ENCODE measurements around the gene RPL15.
"Not testable (repeated sequence)": the region's sequence is repeated elsewhere in the genome, so short reads cannot be mapped to it uniquely, and the experiment has no call there.

The RPL15 gene

DNA sequence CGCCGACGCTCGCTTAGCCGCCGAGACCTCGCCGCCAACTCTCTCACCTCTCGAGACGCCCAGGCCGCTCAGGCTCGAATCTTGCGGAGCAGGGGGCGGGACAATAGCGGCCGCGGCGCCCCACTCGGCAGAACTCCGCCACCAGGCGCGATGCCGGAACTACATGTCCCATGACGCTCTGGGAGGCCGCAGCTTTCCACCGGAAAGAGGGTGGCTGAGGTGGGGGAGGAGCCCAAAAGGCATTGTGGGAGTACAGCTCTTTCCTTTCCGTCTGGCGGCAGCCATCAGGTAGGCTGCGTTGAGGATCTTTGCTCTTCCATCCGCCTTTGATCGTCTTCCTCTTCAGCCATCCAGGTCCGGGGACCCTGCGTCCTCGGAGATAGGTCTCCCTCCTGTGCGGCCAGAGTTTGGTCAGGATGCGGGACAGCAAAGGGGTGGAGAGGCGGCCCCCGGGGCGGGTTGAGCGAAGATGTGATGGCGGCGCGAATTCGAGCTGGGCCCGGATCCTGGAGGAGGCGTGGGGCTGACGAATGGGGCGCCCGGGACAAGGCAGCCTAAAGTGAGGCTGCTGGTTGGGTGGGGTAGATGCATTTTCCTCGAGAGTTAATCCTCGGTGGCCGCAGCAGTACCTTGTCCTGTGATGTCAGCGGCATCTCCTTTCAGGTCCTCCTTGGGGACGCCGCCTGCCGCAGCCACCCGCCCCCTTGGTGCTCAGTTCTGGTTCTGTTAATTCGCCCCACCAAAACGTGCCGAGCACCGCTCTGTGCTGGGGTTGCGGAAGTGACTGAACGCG is at the start of gene RPL15, which contains the start of gene NKIRAS1:
RPL15 (plus strand) TSS at position 247 of the 793 bp plus-strand sequence. CDS start 728 bp downstream, outside the sequence.
NKIRAS1 (minus strand) TSS at position 105 of the 793 bp plus-strand sequence. CDS start 6,086 bp downstream, outside the sequence.
- peak; percentile 78 for DNase-seq

DNA sequence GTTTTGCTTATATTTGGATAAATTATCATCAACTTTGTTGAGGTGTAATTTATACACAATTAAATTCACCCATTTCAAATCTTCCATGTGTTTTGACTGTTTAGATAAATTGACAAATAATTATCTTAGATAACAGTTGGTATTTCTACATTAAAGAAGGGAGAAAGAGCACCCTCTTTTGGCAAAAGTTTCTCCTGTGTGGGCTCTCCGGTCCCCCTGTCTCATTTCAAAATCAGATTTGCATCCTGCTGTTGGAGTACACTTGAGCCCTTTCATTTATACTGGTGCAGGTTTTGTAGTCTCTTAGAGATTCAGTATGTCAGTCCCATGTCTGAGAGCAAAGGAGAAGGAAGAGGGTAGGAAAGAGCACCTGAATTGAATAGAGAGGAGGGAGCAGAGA is 49.5 kb upstream of the RPL15 start:
- DNase-seq: no peak

DNA sequence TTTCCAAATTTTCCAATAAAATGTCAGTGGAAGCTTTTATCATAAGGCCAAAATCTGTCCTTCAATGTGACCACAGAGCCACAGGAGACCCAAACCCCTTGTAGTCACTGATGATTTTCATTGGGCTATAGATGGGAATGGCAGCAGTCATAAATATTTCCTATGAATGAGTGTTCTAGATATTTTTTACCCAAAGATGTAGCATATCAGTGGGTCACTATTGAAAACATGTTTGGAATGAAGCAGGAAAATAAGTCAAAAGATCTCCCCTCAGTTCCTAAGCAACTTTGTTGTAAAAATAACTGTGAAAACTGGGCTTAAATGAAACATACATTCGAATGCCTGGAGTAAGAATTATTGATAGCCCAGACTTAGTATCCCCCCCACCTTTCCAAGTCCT is 49.1 kb upstream of the RPL15 start:
- DNase-seq: no peak

DNA sequence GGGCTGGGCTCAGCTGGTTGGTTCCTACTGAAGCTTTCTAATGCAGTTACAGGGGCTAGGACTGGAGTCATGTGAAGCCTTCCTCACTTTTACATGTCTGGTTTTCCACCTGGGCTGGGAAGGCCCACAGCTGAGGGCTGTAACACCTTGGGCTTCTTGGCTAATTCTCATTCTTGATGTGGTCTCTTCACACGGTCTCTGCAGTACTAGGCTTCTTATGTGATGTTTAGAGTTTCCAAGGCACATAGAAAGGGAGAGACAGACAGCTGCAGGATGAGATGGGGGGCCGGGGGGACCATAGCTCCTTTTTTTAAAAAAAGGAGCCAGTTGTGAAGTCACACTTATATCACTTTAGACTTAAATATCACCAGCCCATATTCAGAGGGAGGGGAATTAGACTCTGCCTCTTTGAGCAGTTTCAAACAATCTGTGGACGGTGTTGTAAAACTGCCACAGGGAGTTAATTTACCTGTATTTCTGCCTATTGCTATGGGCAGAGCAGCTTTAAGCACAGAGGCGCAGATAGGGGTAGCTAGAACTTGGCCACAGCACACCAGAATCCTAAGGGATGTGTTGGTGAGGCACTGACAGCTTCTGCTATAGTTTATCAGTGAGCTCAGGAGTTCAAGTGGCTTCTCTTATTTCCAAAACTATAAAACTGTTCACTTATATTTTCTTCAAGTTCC is 46.8 kb upstream of the RPL15 start:
- no peak for DNase-seq

DNA sequence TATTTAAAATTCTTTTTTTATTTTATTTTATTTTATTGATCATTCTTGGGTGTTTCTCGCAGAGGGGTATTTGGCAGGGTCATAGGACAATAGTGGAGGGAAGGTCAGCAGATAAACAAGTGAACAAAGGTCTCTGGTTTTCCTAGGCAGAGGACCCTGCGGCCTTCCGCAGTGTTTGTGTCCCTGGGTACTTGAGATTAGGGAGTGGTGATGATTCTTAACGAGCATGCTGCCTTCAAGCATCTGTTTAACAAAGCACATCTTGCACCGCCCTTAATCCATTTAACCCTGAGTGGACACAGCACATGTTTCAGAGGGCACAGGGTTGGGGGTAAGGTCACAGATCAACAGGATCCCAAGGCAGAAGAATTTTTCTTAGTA is 46.3 kb upstream of the RPL15 start:
- not testable (repeated sequence) for DNase-seq

DNA sequence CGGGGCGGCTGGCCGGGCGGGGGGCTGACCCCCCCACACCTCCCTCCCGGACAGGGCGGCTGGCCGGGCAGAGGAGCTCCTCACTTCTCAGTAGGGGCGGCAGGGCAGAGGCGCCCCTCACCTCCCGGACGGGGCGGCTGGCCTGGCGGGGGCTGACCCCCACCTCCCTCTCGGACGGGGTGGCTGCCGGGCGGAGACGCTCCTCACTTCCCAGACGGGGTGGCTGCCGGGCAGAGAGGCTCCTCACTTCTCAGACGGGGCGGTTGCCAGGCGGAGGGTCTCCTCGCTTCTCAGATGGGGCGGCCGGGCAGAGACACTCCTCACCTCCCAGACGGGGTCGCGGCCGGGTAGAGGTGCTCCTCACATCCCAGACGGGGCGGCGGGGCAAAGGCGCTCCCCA is 45.6 kb upstream of the RPL15 start:
- DNase-seq: not testable (repeated sequence)

DNA sequence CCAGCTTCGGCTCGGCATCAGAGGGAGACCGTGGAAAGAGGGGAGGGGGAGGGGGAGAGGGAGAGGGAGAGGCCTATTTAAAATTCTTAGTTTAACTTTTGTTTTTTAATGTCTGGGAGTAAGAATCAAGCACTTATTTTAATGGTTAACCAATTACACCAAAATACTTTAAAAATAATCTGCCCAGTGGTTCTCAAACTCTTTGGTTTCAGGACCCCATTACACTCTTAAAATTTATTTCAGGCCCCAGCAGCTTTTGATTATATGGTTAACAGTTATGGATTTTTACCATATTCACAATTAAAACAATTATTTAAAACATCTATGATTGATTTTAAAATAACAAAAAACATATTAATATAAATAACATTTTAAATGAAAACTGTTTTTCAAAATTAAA is 44.6 kb upstream of the RPL15 start:
- no peak for DNase-seq

DNA sequence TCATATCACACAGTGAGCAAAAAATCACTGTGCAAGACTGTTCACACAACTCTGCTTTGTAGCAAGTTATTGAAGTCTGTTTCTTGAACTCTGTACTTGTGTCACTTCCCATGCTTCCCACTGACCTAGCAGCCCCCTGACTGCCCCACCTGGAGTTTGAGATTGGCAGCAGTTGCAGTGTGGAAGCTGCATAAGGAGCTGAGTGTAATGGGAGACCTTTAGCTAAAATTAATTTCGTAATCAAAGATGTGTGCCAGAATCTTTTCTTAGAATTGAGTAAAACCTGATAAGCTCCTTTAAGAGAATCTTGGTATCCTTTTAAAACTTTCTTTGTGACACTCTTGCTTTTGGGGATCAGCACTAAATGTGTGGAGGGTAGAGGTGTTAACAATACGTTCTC is 43.0 kb upstream of the RPL15 start:
- DNase-seq: no peak

DNA sequence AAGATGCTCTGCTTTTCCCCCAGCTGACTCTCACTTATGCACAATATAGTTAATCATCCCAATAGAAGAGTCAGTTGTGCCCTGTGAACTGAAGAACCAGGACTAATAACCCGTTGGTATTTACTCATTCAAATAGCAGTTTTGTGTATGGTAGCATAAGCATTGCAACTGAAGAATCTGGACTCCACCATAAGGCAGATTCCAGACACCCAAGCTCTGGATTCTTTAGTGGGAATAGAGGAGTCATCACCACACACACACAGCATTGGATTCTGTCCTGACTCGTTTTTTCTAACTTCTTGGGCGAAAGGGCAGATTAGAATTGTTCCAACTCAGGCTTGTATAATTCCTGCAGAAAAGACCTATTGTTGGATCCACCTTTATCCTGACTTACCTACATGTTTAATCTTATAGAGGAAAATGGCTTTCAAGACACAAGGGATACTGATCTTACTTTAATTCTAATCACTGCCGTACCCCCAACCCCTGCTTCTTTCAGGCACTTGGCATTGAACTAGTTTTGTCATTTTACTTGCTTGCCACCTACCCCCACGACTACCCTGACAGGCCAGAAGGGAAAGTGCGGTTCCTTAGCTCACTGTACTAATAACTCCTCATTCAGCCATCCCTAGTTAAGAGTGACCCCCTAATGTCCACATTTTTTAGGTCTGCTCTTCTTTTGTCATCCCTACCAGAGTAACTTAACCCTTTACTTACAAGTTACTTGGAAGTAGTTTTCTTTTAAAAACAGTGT is 42.4 kb upstream of the RPL15 start:
- no peak for DNase-seq

DNA sequence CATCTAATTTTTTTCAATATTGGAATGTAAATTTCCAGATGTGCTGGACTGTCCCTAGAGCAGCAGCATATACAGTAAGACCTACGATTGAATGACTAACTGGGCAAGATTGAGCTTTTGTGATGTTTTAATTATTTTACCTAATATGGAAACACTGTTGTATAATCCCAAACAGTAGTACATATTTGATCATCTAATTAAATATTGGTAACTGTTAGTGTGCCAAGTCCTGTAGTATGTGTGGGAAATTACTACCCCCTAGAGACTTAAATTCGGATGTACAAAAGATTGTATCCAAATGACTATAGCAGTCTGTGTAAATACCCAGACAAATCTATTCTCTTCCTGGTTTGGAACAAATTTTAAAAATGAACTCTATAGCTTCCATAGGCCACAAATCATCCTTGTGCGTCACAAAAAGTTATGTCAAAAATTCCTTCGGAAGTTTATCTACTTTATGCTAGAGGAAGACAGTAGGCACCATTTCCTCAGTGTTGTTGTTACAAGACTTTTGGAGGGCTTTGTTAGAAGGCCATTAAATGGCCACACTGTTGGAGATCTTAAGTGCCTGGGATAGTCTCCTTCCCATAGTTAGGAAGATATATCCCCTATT is 41.7 kb upstream of the RPL15 start:
- no peak for DNase-seq

DNA sequence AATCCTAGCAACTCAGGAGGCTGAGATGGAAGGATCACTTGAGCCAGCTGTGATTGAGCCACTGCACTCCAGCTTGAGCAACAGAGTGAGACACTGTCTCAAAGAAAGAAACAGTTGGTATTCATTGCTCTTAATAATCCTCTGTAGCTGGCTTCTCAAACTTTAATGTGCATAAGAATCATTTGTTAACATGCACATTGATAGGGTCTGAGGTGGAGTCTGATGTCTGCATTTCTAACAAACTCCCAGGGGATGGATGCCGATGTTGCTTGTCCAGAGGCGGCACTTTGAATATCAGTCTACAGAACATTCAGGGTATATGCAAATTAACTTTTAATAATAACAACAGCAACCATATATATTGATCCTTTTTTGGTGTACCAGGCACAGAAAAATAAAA is 40.0 kb upstream of the RPL15 start:
- DNase-seq: no peak

DNA sequence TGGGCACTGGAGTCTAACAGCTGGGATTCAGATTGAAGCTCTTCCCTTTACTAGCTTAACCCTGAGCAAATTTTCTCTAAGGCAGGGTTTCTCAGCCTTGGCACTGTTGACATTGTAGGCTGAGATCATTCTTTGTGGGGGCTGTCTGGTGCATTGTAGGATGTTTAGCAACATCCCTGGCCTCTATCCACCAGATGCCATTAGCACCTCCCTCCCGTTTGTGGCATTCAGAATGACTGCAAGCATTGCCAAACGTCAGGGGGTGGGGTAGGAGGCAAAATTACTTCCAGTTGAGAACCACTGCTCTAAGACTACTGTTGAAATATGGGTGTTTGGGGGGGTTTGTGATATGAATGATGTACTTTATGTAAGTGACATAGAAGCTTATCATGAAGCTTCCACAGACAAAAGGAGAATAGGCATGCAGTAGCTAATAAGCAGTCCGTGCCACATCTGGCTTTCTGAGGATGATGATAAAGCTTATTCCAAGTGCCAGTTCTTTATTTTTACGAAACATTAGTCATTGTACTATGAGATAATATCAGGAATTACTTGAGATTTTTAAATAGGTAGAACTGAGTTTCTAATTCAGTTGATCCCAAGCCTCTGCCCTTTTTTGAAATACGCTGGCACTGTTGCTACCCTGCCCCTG is 39.5 kb upstream of the RPL15 start:
- DNase-seq: no peak

DNA sequence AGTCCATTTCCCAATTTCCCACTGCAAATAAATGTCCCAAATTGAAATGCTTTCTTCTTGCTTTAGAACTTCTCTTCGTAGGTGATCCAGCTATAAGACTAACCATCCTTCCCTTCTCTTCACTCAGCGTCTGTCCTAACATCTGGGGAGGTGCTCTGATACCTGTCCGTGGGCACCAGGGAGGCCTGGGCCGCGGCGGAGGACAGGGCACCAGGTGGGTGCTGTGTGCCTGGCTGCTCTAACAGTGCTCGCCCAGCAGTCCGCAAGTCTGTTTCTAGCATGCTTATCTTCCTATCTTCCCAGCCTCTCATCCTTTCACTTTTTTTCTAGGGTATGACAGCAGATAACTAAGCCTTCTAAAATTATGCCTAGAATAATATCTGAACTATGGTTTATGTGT is 37.4 kb upstream of the RPL15 start:
- no peak for DNase-seq

DNA sequence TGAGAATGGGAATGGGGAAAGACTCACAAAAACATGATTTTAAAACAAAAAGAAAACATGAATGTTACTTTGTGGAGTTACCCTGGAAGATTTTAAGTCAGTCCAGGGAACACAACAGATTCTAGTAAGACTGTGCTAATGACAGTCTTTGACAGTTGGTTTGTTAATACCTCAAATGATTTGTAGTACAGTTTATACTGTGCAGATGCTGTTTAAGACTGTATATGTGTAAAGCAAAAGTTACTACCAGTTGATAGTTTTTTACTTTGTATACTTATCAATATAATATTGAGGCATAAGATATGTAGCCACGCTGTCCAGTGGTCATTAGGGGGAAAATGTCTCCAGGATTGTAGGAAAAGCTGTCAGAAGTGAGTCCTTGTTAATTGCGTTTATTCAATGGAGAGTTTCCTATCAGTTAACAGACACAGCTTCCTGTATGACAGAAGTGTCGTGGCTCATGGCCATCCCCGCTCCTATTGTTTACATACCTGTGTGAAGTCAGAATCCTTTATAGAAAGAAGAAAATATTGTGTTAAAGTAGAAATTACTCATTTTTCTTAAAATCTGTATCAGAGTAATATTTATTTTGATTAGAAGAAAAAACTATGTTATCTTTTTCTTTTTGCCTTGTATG is 36.1 kb upstream of the RPL15 start:
- no peak for DNase-seq

DNA sequence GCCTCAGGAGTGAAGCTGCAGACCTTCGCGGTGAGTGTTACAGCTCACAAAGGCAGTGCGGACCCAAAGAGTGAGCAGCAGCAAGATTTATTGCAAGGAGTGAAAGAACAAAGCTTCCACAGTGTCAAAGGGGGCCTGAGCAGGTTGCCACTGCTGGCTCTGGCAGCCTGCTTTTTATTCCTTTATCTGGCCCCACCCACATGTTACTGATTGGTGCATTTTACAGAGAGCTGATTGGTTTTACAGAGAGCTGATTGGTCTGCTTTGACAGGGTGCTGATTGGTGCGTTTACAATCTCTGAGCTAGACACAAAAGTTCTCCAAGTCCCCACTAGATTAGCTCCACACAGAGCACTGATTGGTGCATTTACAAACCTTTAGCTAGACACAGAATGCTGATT is 34.9 kb upstream of the RPL15 start:
- DNase-seq: not testable (repeated sequence)

DNA sequence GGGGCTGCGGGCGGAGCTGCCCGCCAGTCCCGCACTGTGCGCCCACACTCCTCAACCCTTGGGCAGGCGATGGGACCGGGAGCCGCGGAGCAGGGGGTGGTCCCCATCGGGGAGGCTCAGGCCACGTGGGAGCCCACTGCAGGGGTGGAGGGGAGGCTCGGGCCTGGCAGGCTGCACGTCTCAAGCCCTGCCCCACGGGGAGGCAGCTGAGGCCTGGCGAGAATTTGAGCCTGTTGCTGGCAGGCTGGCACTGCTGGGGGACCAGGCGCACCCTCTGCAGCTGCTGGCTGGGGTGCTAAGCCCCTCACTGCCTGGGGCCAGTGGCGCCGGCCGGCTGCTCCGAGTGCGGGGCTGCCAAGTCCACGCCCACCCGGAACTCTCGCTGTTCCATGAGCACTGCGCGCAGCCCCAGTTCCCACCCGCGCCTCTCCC is 34.4 kb upstream of the RPL15 start:
- DNase-seq: no peak

DNA sequence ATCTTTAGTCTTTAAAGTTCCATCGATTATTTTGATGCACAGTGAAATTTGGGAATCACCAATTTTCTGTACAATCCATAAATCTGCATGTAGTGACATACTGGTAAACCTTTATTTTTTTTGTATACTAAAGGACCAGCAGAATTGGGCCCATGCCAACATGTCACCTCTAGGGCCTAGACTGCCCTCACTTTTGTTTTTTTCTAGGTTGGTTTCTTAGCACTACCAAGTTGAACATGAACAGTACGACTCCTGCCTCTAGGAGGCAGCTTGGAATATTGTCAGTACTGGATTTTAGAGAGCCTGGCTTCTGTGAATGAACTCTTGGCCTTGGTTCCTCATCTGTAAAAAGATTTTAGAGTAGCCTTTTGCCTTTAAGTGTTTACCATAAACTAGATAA is 32.5 kb upstream of the RPL15 start:
- DNase-seq: no peak

DNA sequence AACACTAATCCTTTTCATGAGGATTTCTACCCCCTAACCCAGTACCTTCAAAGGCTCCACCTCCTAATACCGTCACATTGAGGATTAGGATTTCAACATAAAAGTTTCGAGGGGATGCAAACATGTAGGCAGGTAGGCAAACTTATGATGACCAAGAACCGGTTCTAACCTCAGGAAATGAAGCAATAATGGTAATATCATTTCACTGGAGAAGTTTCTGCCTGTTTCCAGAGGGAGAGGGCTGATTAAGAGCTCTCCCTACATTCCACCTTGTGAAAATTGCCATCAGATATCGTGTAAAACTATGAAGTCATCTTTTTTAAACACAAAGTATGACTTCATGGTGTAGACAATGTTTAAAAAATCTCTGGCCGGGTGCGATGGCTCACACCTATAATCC is 31.7 kb upstream of the RPL15 start:
- DNase-seq: no peak

DNA sequence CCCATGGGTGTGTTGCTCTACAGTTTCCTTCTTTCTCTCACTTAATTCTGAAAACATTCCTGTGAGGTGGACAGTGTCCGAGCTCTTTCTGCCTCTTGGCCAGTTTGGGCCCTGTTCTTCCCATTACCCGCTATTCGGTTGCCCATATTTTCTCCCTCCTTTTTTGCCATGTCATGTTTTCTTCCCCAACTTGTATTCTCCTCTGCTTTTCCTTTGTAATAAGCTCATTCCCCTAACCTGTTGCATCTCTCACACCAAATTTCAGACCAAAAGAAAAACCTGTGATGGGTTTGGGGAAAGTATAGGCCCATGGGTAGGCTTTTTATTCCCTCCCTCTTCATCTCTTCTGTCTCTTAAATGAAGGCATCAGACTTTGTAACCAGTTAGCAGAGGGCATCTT is 30.6 kb upstream of the RPL15 start:
- no peak for DNase-seq

DNA sequence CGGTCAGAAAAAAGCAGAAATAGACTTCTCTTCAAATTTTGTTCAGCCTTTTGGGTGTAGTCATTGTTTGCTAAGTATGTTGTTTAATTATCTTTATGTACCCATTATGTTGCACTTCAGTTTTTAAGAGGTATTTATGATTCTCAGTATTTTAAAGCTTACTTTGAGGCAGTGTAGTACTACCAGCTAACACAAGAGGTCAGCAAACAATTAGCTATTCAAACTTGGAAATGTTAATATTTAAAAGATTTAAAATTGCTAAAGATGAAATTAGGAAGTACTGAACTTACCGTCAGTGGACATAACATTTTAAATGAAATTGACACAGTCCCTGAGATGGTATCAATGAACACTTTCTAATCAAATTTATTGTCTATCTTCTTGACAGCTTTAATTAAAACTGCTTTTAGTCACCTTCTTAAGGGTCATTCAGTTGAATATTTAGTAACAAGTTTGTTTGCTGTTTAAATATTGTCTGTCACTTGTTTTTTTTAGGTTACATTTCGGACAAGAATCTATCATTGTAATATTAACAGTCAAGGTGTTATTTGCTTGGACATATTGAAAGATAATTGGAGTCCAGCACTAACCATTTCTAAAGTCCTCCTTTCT is 28.2 kb upstream of the RPL15 start:
- DNase-seq: no peak

DNA sequence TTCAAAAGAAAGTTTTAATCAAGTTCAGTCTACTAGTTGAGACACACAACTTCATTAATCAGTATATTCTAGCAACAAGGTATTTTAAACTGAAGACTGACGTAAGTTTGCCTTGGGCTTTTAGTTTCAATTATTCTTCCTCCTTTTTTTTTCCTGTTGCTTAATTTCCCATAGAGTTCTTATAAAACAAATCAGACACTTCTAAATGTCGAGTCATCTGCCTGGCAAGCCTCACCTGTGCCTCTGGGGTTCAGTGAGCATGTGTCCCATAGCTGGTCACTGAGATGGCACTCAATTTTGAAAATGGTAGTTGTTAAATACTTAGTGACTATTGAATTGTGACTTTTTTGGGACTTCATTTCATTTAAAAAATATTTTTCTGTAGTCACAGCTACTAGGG is 27.5 kb upstream of the RPL15 start:
- DNase-seq: no peak

DNA sequence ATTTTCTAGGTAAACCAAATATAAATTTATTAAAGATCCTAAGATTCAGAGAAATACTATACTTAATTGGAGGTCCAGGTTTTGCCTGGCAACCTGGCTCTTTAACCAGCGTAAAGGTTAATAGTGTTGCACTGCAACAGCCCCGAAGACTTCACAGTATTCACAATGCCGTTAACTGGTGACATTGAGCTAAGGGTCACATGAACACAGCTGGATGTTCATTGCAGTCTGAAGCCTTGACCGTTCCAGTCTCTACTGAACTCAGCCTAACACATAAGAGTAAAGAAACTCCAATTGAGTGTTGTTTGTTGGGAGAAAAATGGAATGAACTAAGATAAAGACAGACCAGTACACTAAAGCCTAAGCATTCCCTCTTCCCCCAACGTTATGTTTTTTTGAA is 27.0 kb upstream of the RPL15 start:
- DNase-seq: no peak
